Neural progenitor cell (in vitro differentiated cells): ENCODE results near the gene KIFC3. TPM values are rescaled to one million over a fixed set of nuclear protein-coding genes. Genes with fewer than 3 reads are reported as not detected.
"Not testable (repeated sequence)": the region's sequence is repeated elsewhere in the genome, so short reads cannot be mapped to it uniquely, and the experiment has no call there.

Source experiments
- DNase-seq: peaks from one replicate; pipeline ENCODE4 v3.0.0-alpha.2; 2016; ENCODE audit warnings: low spot score
- H2AFZ ChIP-seq: fragments of 200-600 bp; sonication (generic); replicated peaks from 2 replicates; pipeline ENCODE4 v1.6.1; 2016; ENCODE audit warnings: antibody characterized with exemption
- H3F3A ChIP-seq: fragments of 200-600 bp; sonication (generic); 2 replicates; pipeline ENCODE4 v1.6.1; 2016; ENCODE audit warnings: antibody characterized with exemption, low read depth
- H3K27ac ChIP-seq: fragments of 200-600 bp; sonication (generic); 2 replicates; pipeline ENCODE4 v1.5.1; 2016; ENCODE audit warnings: mild to moderate bottlenecking
- H3K27me3 ChIP-seq: fragments of 200-600 bp; sonication (generic); 2 replicates; pipeline ENCODE4 v1.6.1; 2016; ENCODE audit warnings: mild to moderate bottlenecking, moderate library complexity
- H3K36me3 ChIP-seq: fragments of 200-600 bp; sonication (generic); 2 replicates; pipeline ENCODE4 v1.5.1; 2016
- H3K4me1 ChIP-seq: fragments of 200-600 bp; sonication (generic); 2 replicates; pipeline ENCODE4 v1.6.1; 2016; ENCODE audit warnings: mixed run types
- H3K4me2 ChIP-seq: fragments of 200-600 bp; sonication (generic); 2 replicates; pipeline ENCODE4 v1.6.1; 2016
- H3K4me3 ChIP-seq: fragments of 200-600 bp; sonication (generic); 2 replicates; pipeline ENCODE4 v1.5.1; 2016
- H3K79me2 ChIP-seq: fragments of 200-600 bp; sonication (generic); 2 replicates; pipeline ENCODE4 v1.6.1; 2016; ENCODE audit warnings: low read depth
- H3K9ac ChIP-seq: fragments of 200-600 bp; sonication (generic); 2 replicates; pipeline ENCODE4 v1.6.1; 2016
- H3K9me3 ChIP-seq: fragments of 200-600 bp; sonication (generic); 2 replicates; pipeline ENCODE4 v1.5.1; 2016; ENCODE audit warnings: low read depth
- H4K20me1 ChIP-seq: fragments of 200-600 bp; sonication (generic); 2 replicates; pipeline ENCODE4 v1.6.1; 2016; ENCODE audit warnings: low read depth
- H3K27ac Mint-ChIP-seq: 3 replicates; pipeline ENCODE4 v1.8.0; 2021; ENCODE audit warnings: mixed read lengths
- H3K27me3 Mint-ChIP-seq: 2 replicates; pipeline ENCODE4 v1.8.0; 2022; ENCODE audit warnings: low read depth, mild to moderate bottlenecking, inconsistent platforms, moderate library complexity, mixed read lengths; ENCODE audit not compliant: insufficient read depth
- H3K36me3 Mint-ChIP-seq: 3 replicates; pipeline ENCODE4 v1.8.0; 2021; ENCODE audit warnings: mixed read lengths
- H3K4me1 Mint-ChIP-seq: 3 replicates; pipeline ENCODE4 v1.8.0; 2021; ENCODE audit warnings: mixed read lengths
- H3K4me3 Mint-ChIP-seq: 3 replicates; pipeline ENCODE4 v1.8.0; 2021; ENCODE audit warnings: mild to moderate bottlenecking, moderate library complexity, mixed read lengths
- H3K9me3 Mint-ChIP-seq: 3 replicates; pipeline ENCODE4 v1.8.0; 2020; ENCODE audit warnings: mixed read lengths
- EZH2 ChIP-seq: fragments of 200-600 bp; sonication (generic); IDR thresholded peaks from 2 replicates; pipeline ENCODE4 v1.6.1; 2017; ENCODE audit warnings: antibody characterized with exemption, mild to moderate bottlenecking, moderate library complexity
- EZH2phosphoT487 ChIP-seq: fragments of 200-600 bp; sonication (generic); IDR thresholded peaks from 2 replicates; pipeline ENCODE4 v1.6.1; 2017; ENCODE audit warnings: antibody characterized with exemption
- total RNA-seq: library from RNA; depleted of rRNA; stranded (reverse); fragments of >200 nt; gene quantifications from 2 replicates; pipeline ENCODE4 v1.2.3, GENCODE V29; 2015; ENCODE audit warnings: low replicate concordance
- TF ChIP-seq, protein P1 (sequence below): fragments of 200-600 bp; sonication (generic); IDR thresholded peaks from 2 replicates; pipeline ENCODE4 v1.5.1; 2017; ENCODE audit warnings: antibody characterized with exemption, mild to moderate bottlenecking

KIFC3 gene
- total RNA-seq, 1 donor from 2014 or later, result 0.28 TPM

DNA sequence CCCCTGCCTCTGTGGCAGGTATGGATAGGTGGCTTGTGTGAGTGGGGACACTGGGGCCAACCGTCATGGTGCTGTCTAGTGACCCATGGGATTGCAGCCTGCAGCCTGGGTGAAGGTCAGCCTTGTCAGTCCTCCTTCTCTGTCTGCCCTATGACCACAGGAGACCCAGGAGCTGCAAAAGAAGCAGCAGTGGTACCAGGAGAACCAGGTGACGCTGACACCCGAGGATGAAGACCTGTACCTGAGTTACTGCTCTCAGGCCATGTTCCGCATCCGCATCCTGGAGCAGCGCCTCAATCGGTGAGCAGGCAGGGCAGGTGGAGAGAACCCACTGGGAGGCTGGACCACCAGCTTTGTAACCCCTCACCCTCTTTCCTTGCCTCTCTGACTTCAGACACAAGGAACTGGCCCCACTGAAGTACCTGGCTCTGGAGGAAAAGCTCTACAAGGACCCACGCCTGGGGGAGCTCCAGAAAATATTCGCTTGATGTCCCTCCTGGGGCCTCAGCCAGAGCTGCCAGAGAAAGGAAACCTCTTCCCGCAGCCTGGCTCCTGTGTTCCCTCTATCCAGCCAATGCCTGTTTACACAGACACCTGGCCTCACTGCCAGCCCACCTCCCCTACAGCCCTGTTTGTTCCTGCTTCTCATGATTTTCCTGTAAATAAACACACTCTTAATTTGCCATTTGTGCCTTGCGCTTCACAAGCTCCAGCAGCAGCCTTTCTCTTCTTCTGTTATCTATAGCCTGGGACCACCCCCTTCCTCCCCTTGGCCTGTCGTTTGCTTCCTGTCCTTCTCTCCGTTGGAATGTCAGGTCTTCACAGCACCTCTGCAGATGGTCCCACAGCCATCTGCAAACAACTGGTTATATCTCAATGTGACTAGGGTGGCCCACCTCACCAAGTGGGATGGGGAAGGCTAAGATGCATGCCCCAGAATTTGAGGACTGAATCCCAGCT is 71.2 kb downstream of the KIFC3 start:
- Mint-ChIP-seq H3K36me3 (no peaks in the 10 kb centered on the region), H3K4me1 (peaks cover 6% of the 10 kb centered on the region), H3K27ac (peak overlapping the region; percentile 9), H3K4me3 (no peak overlapping the region), H3K27me3 (peaks cover 3% of the 10 kb centered on the region), H3K9me3 (no peaks in the 10 kb centered on the region)
- no peak overlapping the region for H3K9ac ChIP-seq
- peaks cover 8% of the 10 kb centered on the region for H3F3A ChIP-seq
- H3K27ac ChIP-seq, result no peak overlapping the region
- peaks cover 5% of the 10 kb centered on the region for H3K4me1 ChIP-seq
- no peak overlapping the region for H3K4me2 ChIP-seq
- H3K27me3 ChIP-seq, result no peaks in the 10 kb centered on the region
- H2AFZ ChIP-seq, result no peak overlapping the region
- H3K36me3 ChIP-seq, result no peaks in the 10 kb centered on the region
- peaks cover 6% of the 10 kb centered on the region for H3K79me2 ChIP-seq
- DNase-seq, result no peak
- no peaks in the 10 kb centered on the region for H3K9me3 ChIP-seq
- TF ChIP-seq, protein P1, sequence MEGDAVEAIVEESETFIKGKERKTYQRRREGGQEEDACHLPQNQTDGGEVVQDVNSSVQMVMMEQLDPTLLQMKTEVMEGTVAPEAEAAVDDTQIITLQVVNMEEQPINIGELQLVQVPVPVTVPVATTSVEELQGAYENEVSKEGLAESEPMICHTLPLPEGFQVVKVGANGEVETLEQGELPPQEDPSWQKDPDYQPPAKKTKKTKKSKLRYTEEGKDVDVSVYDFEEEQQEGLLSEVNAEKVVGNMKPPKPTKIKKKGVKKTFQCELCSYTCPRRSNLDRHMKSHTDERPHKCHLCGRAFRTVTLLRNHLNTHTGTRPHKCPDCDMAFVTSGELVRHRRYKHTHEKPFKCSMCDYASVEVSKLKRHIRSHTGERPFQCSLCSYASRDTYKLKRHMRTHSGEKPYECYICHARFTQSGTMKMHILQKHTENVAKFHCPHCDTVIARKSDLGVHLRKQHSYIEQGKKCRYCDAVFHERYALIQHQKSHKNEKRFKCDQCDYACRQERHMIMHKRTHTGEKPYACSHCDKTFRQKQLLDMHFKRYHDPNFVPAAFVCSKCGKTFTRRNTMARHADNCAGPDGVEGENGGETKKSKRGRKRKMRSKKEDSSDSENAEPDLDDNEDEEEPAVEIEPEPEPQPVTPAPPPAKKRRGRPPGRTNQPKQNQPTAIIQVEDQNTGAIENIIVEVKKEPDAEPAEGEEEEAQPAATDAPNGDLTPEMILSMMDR, result no peak
- TF ChIP-seq EZH2phosphoT487, result no peak
- no peak for TF ChIP-seq EZH2
- H4K20me1 ChIP-seq, result no peaks in the 10 kb centered on the region
- no peak overlapping the region for H3K4me3 ChIP-seq

DNA sequence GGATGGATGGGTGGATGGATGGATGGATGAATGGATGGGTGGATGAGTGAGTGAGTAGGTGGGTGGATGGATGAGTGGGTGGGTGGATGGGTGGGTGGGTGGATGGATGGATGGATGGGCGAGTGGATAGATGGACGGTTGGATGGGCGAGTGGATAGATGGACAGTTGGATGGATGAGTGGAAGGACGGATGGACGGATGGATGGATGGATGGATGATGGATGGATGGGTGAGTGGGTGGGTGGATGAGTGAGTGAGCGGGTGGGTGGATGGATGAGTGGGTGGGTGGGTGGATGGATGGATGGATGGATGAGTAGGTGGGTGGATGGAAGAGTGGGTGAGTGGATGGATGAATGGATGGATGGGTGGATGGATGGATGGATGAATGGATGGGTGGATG is 72.4 kb downstream of the KIFC3 start:
- H4K20me1 ChIP-seq, H2AFZ ChIP-seq, H3K79me2 ChIP-seq, H3K4me2 ChIP-seq, H3K4me3 ChIP-seq, H3K27ac Mint-ChIP-seq, H3K9ac ChIP-seq, DNase-seq, H3K27me3 Mint-ChIP-seq, H3K4me1 Mint-ChIP-seq, H3F3A ChIP-seq, H3K9me3 Mint-ChIP-seq, H3K36me3 ChIP-seq, H3K9me3 ChIP-seq, H3K4me3 Mint-ChIP-seq, H3K27ac ChIP-seq, H3K27me3 ChIP-seq, H3K4me1 ChIP-seq, H3K36me3 Mint-ChIP-seq: not testable (repeated sequence)

DNA sequence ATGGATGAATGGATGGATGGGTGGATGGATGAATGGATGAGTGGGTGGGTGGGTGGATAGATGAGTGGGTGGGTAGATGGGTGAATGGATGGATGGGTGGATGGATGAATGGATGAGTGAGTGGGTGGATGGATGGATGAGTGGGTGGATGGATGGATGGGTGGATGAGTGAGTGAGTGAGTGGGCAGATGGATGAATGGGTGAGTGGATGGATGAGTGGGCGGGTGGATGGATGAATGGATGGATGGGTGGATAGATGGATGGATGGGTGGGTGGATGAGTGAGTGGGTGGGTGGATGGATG is 73.2 kb downstream of the KIFC3 start:
- Mint-ChIP-seq H3K27me3 (peaks cover 3% of the 10 kb centered on the region), H3K9me3 (no peaks in the 10 kb centered on the region), H3K36me3 (no peaks in the 10 kb centered on the region), H3K4me1 (no peaks in the 10 kb centered on the region), H3K27ac (no peak overlapping the region), H3K4me3 (no peak overlapping the region)
- Histone ChIP-seq H3F3A (peaks cover 8% of the 10 kb centered on the region), H3K27ac (no peak overlapping the region), H3K36me3 (no peaks in the 10 kb centered on the region), H3K4me2 (no peak overlapping the region), H3K79me2 (peaks cover under 1% of the 10 kb centered on the region), H3K9me3 (no peaks in the 10 kb centered on the region), H3K4me3 (no peak overlapping the region), H3K9ac (no peak overlapping the region), H3K27me3 (no peaks in the 10 kb centered on the region), H2AFZ (no peak overlapping the region), H4K20me1 (no peaks in the 10 kb centered on the region), H3K4me1 (peaks cover under 1% of the 10 kb centered on the region)
- no peak for DNase-seq
- TF ChIP-seq, protein P1, result no peak
- TF ChIP-seq EZH2, result no peak
- TF ChIP-seq EZH2phosphoT487, result no peak
